GM12878 (cell line): ENCODE data around the gene SEM1. TPM values are rescaled to one million over a fixed set of nuclear protein-coding genes. Genes with fewer than 3 reads are reported as not detected.

Source experiments
- ATAC-seq: fragments of 200-7000 bp; cut with Tn5 transposase; 3 replicates; pipeline ENCODE4 v1.9.1; 2020; ENCODE audit warnings: mild to moderate bottlenecking, moderate library complexity
- BruUV-seq: library from RNA; stranded (reverse); fragments of 400-500 nt; replicated peaks from 2 replicates; lab custom pipeline; 2021; lab: Mats Ljungman, UMichigan
- CTCF ChIA-PET: fragments of 300-600 bp; sonication (Branson Sonifier 250); formaldehyde crosslinking; extraction: SDS; loops from one replicate; lab custom pipeline; 2021; ENCODE audit warnings: inconsistent platforms; lab: Yijun Ruan, JAX
- POLR2A ChIA-PET: fragments of 350-600 bp; formaldehyde crosslinking; extraction: SDS; loops from one replicate; lab custom pipeline; 2021; ENCODE audit warnings: inconsistent platforms; lab: Charles Lee
- RAD21 ChIA-PET: fragments of 300-600 bp; sonication (Branson Sonifier 250); formaldehyde crosslinking; loops from one replicate; lab custom pipeline; 2023; ENCODE audit warnings: antibody characterized with exemption; ENCODE audit not compliant: unreplicated experiment; lab: Charles Lee
- SMC1A ChIA-PET: fragments of 300-600 bp; sonication (Branson Sonifier 250); formaldehyde crosslinking; loops from one replicate; lab custom pipeline; 2023; ENCODE audit not compliant: unreplicated experiment, uncharacterized antibody; lab: Charles Lee
- DNase-seq: peaks from one replicate; pipeline ENCODE4 v3.0.0-alpha.2; 2011; ENCODE audit warnings: low read depth, low spot score
- FAIRE-seq: peaks from 3 replicates; lab custom pipeline; 2011; peaks lifted over from hg19 to GRCh38; lab: Jason Lieb, UNC
- H2AFZ ChIP-seq: 2 replicates; pipeline ENCODE4 v1.6.0; 2011; ENCODE audit warnings: low read depth, low read length, control low read depth; ENCODE audit not compliant: control insufficient read depth
- H3K27ac ChIP-seq: 2 replicates; pipeline ENCODE4 v1.5.1; 2011; ENCODE audit warnings: control low read depth; ENCODE audit not compliant: control insufficient read depth, insufficient read depth
- H3K27me3 ChIP-seq, 2 experiments: replicated peaks in 1 of 2; 2 replicates each; pipeline versions ENCODE4 v1.6.0 to v1.6.1; 2011; ENCODE audit warnings: low read length in 1 of 2; ENCODE audit not compliant: control insufficient read depth in 2 of 2, insufficient read depth in 2 of 2
- H3K36me3 ChIP-seq, 2 experiments: 2 replicates each; pipeline ENCODE4 v1.5.1; 2011; ENCODE audit warnings: low read length in 1 of 2; ENCODE audit not compliant: control insufficient read depth in 2 of 2, insufficient read depth in 2 of 2
- H3K4me1 ChIP-seq: 2 replicates; pipeline ENCODE4 v1.6.1; 2011; ENCODE audit warnings: mild to moderate bottlenecking, low read length, moderate library complexity, mixed read lengths; ENCODE audit not compliant: control insufficient read depth, insufficient read depth
- H3K4me2 ChIP-seq: 2 replicates; pipeline ENCODE4 v1.6.0; 2011; ENCODE audit warnings: control low read depth; ENCODE audit not compliant: control insufficient read depth, insufficient read depth
- H3K4me3 ChIP-seq: fragments of 200-600 bp; sonication (generic); 2 replicates; pipeline ENCODE4 v1.5.1; 2016
- H3K79me2 ChIP-seq: 2 replicates; pipeline ENCODE4 v1.6.0; 2011; ENCODE audit warnings: low read length; ENCODE audit not compliant: control insufficient read depth, insufficient read depth
- H3K9ac ChIP-seq: 2 replicates; pipeline ENCODE4 v1.8.0; 2011; ENCODE audit warnings: low read length, control low read depth, mixed read lengths; ENCODE audit not compliant: control insufficient read depth, insufficient read depth
- H3K9me3 ChIP-seq: replicated peaks from 3 replicates; pipeline ENCODE4 v1.5.1; 2011; ENCODE audit warnings: mild to moderate bottlenecking, low read length; ENCODE audit not compliant: control insufficient read depth, insufficient read depth
- H4K20me1 ChIP-seq: 2 replicates; pipeline ENCODE4 v1.6.0; 2011; ENCODE audit not compliant: control insufficient read depth, insufficient read depth
- DPF2 ChIP-seq: fragments of 450-650 bp; IDR thresholded peaks from 2 replicates; pipeline ENCODE4 v1.6.1; 2017; ENCODE audit warnings: mild to moderate bottlenecking
- JUNB ChIP-seq: IDR thresholded peaks from 2 replicates; pipeline ENCODE4 v1.6.1; 2016; ENCODE audit warnings: antibody characterized with exemption, mild to moderate bottlenecking
- KLF5 ChIP-seq: fragments of 450-650 bp; IDR thresholded peaks from 2 replicates; pipeline ENCODE4 v1.6.1; 2014; ENCODE audit warnings: mild to moderate bottlenecking; ENCODE audit not compliant: partially characterized antibody
- NR2C1 ChIP-seq: fragments of 450-650 bp; IDR thresholded peaks from 2 replicates; pipeline ENCODE4 v1.6.1; 2017; ENCODE audit warnings: antibody characterized with exemption, mild to moderate bottlenecking, moderate library complexity
- NR2C2 ChIP-seq: IDR thresholded peaks from 2 replicates; pipeline ENCODE4 v1.6.1; 2011; ENCODE audit warnings: borderline replicate concordance, low read depth; ENCODE audit not compliant: control insufficient read depth, insufficient read length
- NR2F1 ChIP-seq: fragments of 450-650 bp; conservative IDR thresholded peaks from 2 replicates; pipeline ENCODE4 v1.6.1; 2017; ENCODE audit warnings: mild to moderate bottlenecking
- PAX8 ChIP-seq: fragments of 450-650 bp; IDR thresholded peaks from 2 replicates; pipeline ENCODE4 v1.6.1; 2017; ENCODE audit warnings: mild to moderate bottlenecking, moderate library complexity
- RAD51 ChIP-seq: fragments of 450-650 bp; IDR thresholded peaks from 2 replicates; pipeline ENCODE4 v1.6.1; 2016; ENCODE audit warnings: moderate library complexity, mild to moderate bottlenecking, inconsistent platforms
- RBBP5 ChIP-seq: fragments of 200-600 bp; sonication (generic); conservative IDR thresholded peaks from 2 replicates; pipeline ENCODE4 v1.6.1; 2016
- WGBS: methylation state at CpG from one replicate; pipeline ENCODE4 v1.1.6; 2016; ENCODE audit warnings: low lambda C conversion rate; ENCODE audit not compliant: insufficient replicate concordance, insufficient coverage; ENCODE audit errors: missing lambda C conversion rate; 5-methylcytosine and 5-hydroxymethylcytosine counted together
- in situ Hi-C: fragments of 300-500 bp; cut with MboI; formaldehyde crosslinking; loops from 9 replicates; pipeline ENCODE4 v1.14.3; 2018; ENCODE audit warnings: mixed read lengths
- intact Hi-C: fragments of 100-400 bp; cut with micrococcal nuclease; formaldehyde crosslinking; loops from one replicate; pipeline ENCODE4 v1.14.2; 2022; ENCODE audit not compliant: unreplicated experiment
- polyA plus RNA-seq, 11 experiments: library from polyadenylated mRNA; depleted of rRNA in 4 of 11; unstranded in 6 of 11; stranded (reverse) in 5 of 11; fragments of >200 nt; fragmentation: Nextera tagmentation in 4 of 11; fragmentation: Illumina TruSeq in 1 of 11; extraction: Ambion mirVana in 4 of 11; extraction: Trizol in 1 of 11; gene quantifications; 1 replicate in 1 of 11; 2 replicates in 10 of 11; pipeline versions ENCODE4 v1.2.1 to v1.2.3, GENCODE V29; 2011 to 2016; ENCODE audit warnings: inconsistent platforms in 2 of 11, missing spikeins in 2 of 11, low read depth in 1 of 11
- total RNA-seq, 4 experiments: library from RNA; depleted of rRNA in 3 of 4; stranded (reverse); fragments of >200 nt in 3 of 4; fragmentation: Illumina TruSeq in 1 of 4; extraction: Trizol in 1 of 4; gene quantifications; 2 replicates each; pipeline versions ENCODE4 v1.2.1 to v1.2.3, GENCODE V29; 2013 to 2021
- TF ChIP-seq, protein P1 (sequence below): fragments of 450-650 bp; formaldehyde crosslinking; IDR thresholded peaks from 2 replicates; pipeline ENCODE4 v1.4.0; 2022; ENCODE audit warnings: mild to moderate bottlenecking, moderate library complexity
- TF ChIP-seq, protein P2 (sequence below): fragments of 450-650 bp; IDR thresholded peaks from 2 replicates; pipeline ENCODE4 v1.6.1; 2016; ENCODE audit warnings: mild to moderate bottlenecking

The SEM1 gene
- total and polyA plus RNA-seq, 10 of the 15 experiments (the other 5 are each of a cell fraction or from before 2014, with no cell fraction given), result 44.6 to 606 (median 356) TPM

- no peaks in the 10 kb centered on the region for H4K20me1 ChIP-seq
- ChIA-PET RAD21 (no interaction called here), SMC1A (interaction anchor here (1.5 kb wide), 1 partner anchor 9 kb away, joined by 3 read pairs; no protein-coding TSS in a partner anchor), POLR2A (no interaction called here), CTCF (no interaction called here)
- peak; percentile 82 for ATAC-seq
- H3K27me3 ChIP-seq, result no peaks in the 10 kb centered on the region
- H2AFZ ChIP-seq, result no peak overlapping the region
- in situ Hi-C loops, result no loop called here
- H3K9ac ChIP-seq, result no peak overlapping the region
- H3K4me3 ChIP-seq, result no peak overlapping the region
- DNase-seq, result no peak
- 31% methylated on average over 4 of the region's 4 CpGs for WGBS
- FAIRE-seq, result no peak
- H3K79me2 ChIP-seq, result no peaks in the 10 kb centered on the region
- intact Hi-C loops, result no loop called here
- TF ChIP-seq, protein P1, sequence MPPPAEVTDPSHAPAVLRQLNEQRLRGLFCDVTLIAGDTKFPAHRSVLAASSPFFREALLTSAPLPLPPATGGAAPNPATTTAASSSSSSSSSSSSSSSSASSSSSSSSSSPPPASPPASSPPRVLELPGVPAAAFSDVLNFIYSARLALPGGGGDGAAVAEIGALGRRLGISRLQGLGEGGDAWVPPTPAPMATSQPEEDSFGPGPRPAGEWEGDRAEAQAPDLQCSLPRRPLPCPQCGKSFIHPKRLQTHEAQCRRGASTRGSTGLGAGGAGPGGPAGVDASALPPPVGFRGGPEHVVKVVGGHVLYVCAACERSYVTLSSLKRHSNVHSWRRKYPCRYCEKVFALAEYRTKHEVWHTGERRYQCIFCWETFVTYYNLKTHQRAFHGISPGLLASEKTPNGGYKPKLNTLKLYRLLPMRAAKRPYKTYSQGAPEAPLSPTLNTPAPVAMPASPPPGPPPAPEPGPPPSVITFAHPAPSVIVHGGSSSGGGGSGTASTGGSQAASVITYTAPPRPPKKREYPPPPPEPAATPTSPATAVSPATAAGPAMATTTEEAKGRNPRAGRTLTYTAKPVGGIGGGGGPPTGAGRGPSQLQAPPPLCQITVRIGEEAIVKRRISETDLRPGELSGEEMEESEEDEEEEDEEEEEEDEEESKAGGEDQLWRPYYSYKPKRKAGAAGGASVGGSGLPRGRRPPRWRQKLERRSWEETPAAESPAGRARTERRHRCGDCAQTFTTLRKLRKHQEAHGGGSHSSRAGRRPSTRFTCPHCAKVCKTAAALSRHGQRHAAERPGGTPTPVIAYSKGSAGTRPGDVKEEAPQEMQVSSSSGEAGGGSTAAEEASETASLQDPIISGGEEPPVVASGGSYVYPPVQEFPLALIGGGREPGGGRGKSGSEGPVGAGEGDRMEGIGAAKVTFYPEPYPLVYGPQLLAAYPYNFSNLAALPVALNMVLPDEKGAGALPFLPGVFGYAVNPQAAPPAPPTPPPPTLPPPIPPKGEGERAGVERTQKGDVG (CRISPR knock-in tag), result no peak
- no peak for TF ChIP-seq PAX8
- TF ChIP-seq NR2F1, result no peak
- no peak for TF ChIP-seq KLF5
- no peak overlapping the region for H3K4me2 ChIP-seq
- H3K27ac ChIP-seq, result no peak overlapping the region
- H3K9me3 ChIP-seq, result no peaks in the 10 kb centered on the region; the same call in 2 of the 3 replicates
- BruUV-seq, result no TSS peak
- H3K36me3 ChIP-seq, result no peaks in the 10 kb centered on the region
- peaks cover under 1% of the 10 kb centered on the region; the same call in 1 of the 2 replicates for H3K4me1 ChIP-seq
Measured at GRCh38 chr7:96679886-96680285, 29.8 kb downstream of the SEM1 start.

GRCh38 chr7:96676919-96677318 is 32.7 kb downstream of the SEM1 start:
- ChIA-PET POLR2A (no interaction called here), SMC1A (no interaction called here), RAD21 (no interaction called here), CTCF (no interaction called here)
- in situ Hi-C loops, result no loop called here
- intact Hi-C loops, result no loop called here
- Histone ChIP-seq H3K27me3 (no peaks in the 10 kb centered on the region), H3K36me3 (no peaks in the 10 kb centered on the region), H3K4me1 (no peaks in the 10 kb centered on the region), H3K9ac (no peak overlapping the region), H3K4me3 (no peak overlapping the region), H3K9me3 (no peaks in the 10 kb centered on the region), H3K79me2 (no peaks in the 10 kb centered on the region), H3K27ac (no peak overlapping the region), H4K20me1 (no peaks in the 10 kb centered on the region), H2AFZ (no peak overlapping the region), H3K4me2 (no peak overlapping the region)
- TF ChIP-seq NR2C2 (no peak), RAD51 (no peak), NR2C1 (no peak), DPF2 (no peak), RBBP5 (no peak), JUNB (no peak)
- TF ChIP-seq, protein P2, sequence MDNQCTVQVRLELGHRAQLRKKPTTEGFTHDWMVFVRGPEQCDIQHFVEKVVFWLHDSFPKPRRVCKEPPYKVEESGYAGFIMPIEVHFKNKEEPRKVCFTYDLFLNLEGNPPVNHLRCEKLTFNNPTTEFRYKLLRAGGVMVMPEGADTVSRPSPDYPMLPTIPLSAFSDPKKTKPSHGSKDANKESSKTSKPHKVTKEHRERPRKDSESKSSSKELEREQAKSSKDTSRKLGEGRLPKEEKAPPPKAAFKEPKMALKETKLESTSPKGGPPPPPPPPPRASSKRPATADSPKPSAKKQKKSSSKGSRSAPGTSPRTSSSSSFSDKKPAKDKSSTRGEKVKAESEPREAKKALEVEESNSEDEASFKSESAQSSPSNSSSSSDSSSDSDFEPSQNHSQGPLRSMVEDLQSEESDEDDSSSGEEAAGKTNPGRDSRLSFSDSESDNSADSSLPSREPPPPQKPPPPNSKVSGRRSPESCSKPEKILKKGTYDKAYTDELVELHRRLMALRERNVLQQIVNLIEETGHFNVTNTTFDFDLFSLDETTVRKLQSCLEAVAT, result no peak
- FAIRE-seq (no peak), DNase-seq (no peak), ATAC-seq (no peak)
- BruUV-seq, result no TSS peak
- WGBS, result over 99% methylated on average over 5 of the region's 5 CpGs
